OCI-M2 (cell line): ENCODE data around the gene EXOC6B.

Experiments
- DNase-seq: peaks from one replicate; lab custom pipeline; 2025; ENCODE audit not compliant: unreplicated experiment; lab: John Stamatoyannopoulos, UW

Gene EXOC6B

DNA sequence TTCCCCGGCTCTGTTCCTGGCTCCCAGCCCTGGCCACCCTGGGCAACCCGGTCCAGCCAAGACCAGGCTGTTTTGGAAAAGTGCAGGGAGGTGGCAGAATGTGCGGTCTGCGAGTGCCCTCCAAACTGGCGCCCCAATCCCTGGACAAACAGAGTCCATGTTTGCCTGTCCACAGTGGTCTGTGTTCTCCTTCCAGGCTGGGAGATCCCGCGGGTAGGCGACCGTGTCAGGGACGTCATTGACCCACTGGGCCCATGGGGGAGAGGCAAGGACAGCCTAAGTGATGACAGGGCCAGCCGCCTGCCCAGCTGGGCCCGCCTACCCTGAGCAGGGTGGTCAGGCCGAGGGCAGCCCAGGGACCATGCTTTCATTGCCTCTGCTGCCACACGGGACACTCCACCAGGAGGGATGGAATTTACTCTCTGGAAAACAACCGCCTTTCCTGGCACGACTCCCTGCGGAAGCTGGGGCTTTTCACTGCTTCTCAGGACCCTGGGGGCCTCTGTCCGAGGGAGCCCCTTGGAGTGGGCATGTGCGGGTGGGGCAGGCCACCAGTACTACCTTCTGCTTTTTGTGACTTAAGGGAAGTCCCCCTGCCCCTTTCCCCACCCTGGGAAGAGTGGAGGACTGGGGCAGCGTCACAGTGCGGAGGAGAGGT lies 698.3 kb downstream of the EXOC6B start:
- DNase-seq: no peak

DNA sequence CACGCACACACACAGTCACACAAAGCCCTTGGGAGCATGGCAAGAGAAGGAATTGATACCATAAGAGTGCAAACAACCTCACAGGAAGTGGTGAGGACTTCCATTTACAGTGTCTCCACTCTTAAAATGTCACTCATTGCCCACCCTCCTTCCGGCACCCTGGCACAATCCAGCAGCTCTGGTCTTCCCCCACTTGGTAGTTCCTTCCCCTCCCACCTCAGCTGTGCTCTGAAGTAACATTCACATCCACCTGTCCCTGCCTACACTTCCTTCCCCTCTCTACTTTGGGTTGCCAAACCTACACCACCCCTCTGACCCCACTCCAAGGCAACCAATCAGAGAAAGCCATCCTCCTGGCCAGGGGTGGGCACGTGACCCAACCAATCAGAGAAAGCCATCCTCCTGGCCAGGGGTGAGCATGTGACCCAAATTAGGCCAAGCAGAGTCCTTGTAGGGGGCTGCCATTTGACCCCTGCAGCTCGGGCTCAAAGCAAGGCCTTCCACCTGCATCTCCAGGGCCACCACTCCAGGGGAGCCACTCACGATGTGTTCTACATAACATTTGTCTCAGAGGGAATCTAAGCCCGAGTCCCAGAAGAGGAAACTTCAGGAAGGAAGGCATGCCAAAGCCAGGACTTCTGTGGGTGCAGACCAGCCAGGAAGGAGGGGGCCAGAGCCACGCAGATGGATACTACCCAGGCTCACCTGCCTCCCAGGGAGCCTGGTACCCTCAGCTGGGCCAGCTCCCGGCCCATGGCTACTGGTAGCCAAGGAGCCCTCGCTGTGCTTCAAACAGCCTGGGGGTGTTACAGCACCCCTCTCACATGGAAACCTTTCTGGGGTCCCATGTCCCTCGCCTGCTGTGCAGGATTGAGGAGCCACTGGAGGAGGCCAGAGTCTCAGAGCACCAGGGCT lies 699.4 kb downstream of the EXOC6B start:
- DNase-seq: no peak
